GM18498 (cell line): ENCODE results near the gene LAMP5.

Source experiments
- ATAC-seq: cut with Tn5 transposase; IDR thresholded peaks from one replicate; pipeline ENCODE4 v1.9.1; 2021; ENCODE audit warnings: mild to moderate bottlenecking, moderate library complexity; ENCODE audit not compliant: unreplicated experiment

The LAMP5 gene

DNA sequence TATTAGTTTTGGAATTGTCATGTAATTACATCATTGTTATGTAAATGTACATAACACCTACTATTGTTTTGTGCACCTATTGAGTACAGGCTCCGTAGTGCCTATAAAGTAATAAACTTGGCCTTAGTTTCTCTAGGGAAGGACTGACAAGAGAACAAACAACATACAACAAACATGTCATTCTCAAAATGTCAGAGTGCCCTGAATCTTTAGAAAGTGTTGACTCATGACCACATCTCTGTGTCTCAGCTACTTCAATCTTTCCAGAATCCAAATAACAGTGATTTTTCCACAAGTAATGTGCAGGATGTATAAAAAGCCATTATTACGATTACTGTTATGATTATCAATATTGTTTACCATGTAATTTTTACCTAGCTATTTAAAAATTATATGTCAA is 17.2 kb downstream of the LAMP5 start:
- ATAC-seq = no peak

DNA sequence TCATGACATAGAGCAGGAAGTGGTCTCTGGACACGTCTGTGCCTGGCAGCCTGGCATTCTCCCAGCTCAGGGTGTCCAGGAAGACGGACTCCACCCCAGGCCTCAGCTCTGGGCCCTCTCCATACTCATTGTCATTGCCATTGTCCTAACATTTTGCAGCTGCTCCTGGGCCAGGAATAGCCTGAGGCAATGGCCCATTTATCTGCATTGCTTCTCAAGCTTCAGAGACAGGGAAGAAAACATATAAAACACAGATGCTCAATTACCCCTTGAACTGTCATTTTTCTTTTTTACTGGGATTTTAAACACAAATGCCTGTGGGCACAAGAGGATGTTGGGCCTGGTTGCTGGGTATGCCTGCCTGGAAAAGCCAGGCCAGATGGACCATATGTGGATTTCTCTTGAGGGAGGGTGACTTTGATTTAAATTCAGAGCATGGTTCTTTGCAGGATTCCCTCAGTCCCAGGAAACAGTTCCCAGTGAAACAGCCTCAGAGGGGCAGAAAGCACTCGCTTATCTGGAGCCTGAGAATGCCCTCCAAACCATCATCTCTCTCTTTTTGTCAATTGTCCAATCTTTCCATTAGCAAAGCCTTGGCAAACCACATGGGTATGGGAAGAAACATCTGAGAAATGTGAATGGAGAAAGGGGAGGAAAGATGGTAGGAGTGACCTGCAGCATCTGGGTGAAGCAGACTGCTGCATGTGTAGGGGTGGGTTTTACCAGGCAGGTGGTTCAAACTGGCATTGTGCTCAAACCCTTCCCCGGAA is 17.9 kb downstream of the LAMP5 start:
- ATAC-seq = no peak

GRCh38 chr20:9534025-9534424 is 19.6 kb downstream of the LAMP5 start:
- no peak for ATAC-seq

DNA sequence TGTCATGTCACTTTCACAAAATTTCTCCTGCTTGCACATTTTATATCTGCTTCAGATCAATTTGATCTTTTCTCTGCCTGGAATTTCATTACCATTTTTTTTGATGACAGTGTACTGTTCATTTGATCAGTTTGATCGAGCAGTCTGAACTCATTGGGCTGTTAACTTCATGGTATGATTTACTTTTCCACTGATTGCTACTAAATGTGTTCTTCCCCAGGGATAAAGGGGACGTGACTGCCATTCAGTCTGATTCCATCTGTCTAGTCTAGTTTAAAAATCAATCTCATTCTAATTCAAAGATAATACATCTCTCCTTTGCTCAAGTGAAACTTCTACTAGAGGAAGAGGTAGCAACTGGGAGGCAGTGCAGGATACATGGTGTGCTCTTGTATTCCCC is 21.1 kb downstream of the LAMP5 start:
- no peak for ATAC-seq

DNA sequence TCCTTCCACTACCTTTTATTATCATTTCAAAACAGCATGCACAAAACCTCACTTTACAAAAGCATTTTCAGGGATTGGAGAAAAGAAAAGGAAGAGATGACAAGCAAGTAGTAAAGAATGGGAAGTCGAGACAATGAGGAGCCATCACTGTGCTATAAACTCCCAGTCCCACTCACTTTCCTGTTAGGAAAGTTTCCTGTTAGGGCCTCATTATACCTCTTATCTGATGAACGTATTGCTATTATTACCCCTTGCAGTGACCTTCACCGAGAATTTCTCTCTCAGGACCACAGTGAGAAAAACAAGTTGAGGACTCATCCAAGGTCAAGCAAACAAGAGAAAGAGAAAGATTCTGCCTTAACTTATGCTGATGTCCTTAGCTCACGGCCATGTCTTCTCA is 28.8 kb downstream of the LAMP5 start:
- no peak for ATAC-seq

DNA sequence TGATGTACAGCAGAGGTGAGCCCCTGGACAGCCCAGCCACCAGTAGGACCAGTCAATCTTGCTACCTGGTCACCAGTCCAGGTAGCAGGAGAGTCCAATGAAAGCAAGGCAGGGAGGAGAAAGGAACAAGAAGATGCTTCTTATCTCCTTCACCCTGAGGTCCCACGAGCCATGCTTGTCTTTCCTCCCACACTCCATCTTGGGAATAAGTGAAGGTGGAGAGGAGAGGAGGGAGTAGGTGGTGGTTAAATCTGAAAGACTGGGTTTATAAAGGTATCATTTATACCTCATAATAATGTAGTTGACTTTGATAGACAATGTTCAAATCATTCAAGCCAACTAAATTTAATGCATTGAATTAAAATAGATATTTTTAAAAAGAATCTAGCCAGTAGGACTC is 35.9 kb downstream of the LAMP5 start:
- no peak for ATAC-seq

DNA sequence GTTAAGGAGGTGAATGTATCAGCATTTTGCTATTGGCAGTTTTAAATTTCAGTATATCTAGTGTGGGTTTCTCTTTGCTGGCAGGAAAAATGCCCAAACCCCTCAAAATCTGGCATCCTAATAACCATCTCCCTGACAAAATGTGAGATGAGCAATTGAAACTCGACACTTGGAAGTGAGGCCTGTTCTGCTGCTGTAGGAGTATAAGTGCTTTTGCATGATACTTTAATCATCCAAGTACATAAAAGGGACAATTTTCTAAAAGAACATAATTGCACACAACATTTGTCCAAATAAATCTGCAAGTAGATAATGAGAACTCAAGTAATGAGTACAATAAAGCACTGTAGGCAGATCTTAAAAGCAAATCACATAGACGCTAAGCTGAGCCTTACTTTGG is 36.5 kb downstream of the LAMP5 start:
- no peak for ATAC-seq

DNA sequence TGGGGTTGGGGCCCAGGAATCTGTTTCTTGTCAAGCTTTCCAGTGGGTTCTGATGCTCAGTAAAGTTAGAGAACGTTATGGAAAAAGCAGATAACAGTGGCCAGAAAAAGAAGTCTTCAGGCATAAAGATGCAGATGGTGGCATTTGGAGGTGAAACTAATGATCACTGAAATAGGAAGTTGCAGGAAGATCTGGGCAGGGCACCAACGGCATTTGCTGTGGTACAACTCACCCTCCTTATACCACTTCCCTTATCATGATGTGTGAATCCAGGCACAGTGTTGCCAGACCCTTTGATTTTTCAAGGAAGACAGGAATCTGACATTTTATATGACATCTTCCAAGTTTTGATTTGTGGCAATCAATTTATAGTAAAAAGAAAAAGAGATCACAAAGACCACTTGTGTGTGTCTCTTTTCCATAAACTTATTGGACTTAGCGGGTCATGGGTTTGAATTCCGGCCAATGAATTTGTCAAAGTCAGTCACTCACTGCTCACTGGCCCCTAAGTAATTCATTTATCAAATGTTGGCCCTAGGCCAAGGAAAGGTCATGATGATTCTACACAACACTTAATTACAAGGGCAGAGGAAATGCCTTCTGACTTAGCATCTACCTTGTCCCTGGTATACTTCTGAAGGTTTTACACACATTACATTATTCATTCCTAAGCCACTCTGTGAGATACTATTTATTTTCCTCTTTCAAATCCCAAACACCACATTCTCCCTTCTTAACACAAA is 37.6 kb downstream of the LAMP5 start:
- no peak for ATAC-seq

- no peak for ATAC-seq
Observed at GRCh38 chr20:9555781-9556180, 41.4 kb downstream of the LAMP5 start.

GRCh38 chr20:9557411-9557810 is 43.0 kb downstream of the LAMP5 start:
- no peak for ATAC-seq

GRCh38 chr20:9565910-9566550 is 51.6 kb downstream of the LAMP5 start:
- no peak for ATAC-seq

GRCh38 chr20:9566977-9567376 is 52.6 kb downstream of the LAMP5 start:
- ATAC-seq = no peak

GRCh38 chr20:9570612-9571011 is 56.2 kb downstream of the LAMP5 start:
- no peak for ATAC-seq

DNA sequence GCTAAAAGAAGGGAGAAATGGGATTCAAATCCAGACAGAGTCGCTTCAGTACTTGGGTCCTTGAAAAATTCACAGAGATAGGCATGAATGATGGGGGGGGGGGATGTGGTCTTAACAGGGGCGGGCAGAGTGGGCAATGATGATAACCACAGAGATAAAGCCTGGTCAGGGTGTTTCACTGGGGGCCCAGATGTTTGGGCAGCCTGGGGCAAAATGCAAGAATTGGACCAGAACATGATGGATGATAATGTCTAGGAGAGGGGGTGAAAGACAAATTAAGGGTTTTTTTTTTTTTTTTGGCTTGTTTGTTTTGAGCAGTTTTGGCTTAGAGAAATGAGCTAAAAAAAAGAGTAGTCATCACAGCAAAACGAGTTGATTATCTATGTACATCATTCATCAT is 57.4 kb downstream of the LAMP5 start:
- no peak for ATAC-seq

DNA sequence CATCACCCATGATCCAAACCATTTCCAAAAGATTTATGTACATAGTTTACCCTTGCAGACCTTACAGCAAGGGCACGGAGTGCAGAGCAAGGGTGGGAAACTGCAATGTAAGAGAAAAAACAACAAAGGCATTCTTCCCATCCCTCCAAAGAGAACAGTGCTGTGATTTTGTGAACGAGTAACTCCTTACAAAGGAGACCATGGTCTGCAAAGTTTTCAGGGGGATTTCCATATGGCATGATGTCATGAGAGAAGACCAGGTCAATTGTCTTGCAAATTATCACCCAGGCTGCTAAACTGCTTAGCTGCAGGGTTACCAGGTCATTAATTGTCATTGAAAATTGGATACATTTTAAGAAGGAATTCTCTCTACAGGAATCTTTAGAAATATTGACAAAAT is 58.3 kb downstream of the LAMP5 start:
- ATAC-seq = no peak

DNA sequence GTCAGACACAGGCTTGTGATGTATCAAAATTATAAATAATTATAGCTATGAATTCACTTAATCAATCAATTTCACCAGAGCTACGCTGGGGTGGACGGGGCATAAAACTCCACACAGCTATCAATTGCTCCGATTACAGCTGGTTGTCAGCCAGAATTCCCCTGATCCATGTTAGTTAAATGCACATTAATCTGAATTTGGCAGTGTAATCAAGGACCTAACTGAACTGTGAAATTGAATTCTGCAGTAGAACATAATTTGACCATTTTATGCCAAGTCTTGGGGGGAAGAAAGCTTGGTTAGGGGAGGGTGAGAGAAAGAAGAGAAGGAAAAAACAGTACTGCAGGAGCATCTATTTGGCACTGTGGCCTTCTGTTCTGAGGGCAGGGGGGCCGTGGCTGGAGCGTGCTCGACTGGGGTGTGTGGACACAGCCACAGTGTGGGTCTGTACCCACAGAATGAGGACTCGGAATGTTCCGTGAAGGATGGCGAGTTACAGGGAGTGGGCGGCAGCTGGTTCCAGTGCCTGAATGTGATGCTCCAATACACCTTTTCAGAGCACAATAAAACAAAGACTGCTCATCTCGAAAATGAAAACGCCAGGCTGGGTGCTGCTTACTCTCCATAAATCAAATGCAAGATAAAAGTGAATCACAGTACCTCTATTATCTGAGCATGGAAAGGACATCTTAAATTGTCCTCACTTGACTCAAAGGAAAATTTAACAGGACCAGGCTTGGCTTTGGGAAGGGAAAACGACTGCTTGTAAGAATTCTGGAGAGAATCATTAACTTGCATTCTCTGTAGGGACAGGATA is 59.2 kb downstream of the LAMP5 start:
- ATAC-seq = no peak

- ATAC-seq = no peak
Observed at GRCh38 chr20:9574181-9574580, 59.8 kb downstream of the LAMP5 start.

DNA sequence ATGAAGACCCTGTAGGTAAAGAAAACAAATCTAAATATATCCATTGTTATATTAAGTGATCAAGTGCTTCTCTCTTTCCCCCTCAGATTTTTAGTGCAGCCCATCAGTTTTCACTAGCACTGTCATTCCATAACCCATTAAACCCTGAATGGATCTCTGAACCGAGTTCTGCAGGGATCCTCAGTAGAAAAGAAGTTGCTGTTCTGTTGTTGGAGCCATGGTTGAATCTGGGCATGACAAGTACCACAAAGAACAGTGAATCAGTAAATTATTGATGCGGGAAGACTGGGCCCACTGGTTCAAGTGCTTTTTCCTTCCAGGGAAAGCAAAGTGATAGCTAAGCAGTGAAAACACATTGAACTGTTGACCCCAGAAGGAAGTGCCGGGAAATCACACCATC is 60.4 kb downstream of the LAMP5 start:
- no peak for ATAC-seq

DNA sequence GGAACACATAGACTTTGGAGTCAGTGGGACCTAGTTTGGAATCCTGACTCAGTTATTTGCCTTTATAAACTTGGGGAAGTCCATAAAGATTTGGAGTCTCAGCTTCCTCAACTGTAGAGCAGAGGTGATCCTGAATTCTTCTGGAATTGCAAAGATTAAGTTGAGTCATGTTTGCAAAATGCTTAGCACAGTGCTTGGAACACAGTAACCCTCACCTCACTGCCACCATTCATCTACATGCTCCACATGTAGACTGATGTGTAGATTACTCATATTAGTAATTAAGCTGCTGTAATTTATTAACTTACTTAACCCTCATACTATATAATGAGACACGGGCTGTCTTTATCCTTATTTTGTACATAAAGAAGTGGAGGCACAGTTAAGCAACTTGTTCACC is 61.4 kb downstream of the LAMP5 start:
- ATAC-seq = no peak

GRCh38 chr20:9576695-9577094 is 62.3 kb downstream of the LAMP5 start:
- ATAC-seq = no peak

- no peak for ATAC-seq
Observed at GRCh38 chr20:9577397-9577796, 63.0 kb downstream of the LAMP5 start.
